Dermis microvascular lymphatic vessel endothelial cell (primary cell): ENCODE results near the gene AFF3. TPM values are rescaled to one million over a fixed set of nuclear protein-coding genes. Genes with fewer than 3 reads are reported as not detected.

Experiments
- DNase-seq, 2 donors: peaks; one replicate each; pipeline versions ENCODE4 v3.0.0 to v3.0.0-alpha.2; 2010; ENCODE audit warnings: low read depth in 2 of 2
- total RNA-seq: library from RNA; depleted of rRNA; stranded (reverse); fragments of >200 nt; gene quantifications from 2 replicates; pipeline ENCODE4 v1.2.1, GENCODE V29; 2014

Gene AFF3
- total RNA-seq, 1 donor from 2014 or later: under 0.01 TPM

DNA sequence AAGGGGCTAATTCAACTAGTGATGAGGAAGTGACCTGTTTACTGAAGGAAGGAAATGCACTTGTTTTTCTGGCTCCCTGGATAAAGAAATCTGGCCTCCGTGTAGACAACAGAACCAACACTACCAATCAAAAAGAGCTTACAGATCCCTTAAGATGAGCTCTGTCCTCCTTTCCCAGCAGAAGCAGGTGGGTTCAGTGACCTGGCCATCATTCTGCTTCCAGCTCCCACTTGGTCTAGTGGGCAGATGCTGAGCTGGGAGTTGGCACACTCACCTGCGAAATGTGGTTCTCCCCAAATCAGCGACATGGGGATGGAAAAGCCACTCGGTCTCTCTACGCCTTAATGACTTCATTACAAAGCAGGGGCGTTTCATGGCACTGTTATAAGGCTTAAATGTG, 132.6 kb downstream of the AFF3 start:
- no peak for DNase-seq

DNA sequence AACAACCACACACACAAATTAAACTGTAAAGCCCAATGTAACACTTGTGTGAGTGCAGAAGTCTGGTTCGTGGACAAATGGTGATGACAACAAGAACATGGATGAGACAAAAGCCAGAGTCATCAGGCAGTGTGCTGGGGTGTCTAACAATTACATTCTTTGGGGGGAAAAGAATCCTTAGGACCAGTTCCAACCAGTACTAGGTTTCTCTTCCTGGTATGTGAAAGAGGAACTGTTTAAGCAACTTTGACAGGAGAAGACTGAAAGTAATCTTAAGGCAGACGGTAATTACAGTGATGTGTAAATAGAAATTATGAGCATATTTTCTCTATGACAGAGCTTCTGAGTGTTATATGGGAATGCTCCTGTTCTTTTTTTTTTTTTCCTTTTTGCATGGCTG, 133.4 kb downstream of the AFF3 start:
- no peak for DNase-seq

DNA sequence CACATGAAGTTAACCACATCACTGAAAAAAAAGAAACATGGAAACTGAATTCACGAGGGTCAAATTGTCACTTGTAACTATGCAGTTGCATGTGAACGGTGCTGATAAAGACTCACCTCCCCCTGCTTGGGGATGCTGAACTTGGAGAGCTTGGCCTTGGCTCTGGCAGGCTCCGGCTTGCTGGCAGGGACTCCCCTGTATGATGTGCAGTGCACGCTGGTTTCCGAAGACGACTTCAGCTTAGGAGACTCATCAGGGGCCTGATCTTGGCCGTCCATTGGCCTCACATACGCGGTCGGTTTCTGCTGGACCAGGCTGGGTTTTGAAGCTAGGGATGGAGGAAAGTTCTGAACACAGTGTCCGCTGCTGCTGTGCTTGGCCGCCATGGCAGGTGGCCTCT, 135.9 kb downstream of the AFF3 start:
- no peak for DNase-seq

- no peak for DNase-seq
Measured at GRCh38 chr2:100004959-100005387, 137.4 kb downstream of the AFF3 start.

GRCh38 chr2:100004348-100004884, 138.0 kb downstream of the AFF3 start:
- DNase-seq: no peak

DNA sequence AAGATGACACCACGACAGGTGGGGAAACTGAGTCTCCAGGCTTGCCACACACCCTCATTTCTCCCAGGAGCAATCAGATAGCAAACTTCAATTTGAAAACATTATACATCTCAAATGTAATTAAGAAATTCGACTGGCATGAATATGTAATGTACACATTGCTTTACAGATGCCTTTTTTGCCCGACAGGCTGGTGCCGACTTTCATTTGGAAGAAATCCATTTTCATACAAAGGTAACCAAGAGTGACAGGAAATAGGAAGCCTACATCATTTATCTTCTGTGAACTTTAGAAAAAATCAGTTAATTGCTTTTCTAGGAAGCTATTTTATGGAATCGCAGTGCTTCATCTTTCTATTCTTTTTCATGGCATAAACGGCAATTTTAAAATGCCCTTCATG, 140.3 kb downstream of the AFF3 start:
- DNase-seq: no peak

DNA sequence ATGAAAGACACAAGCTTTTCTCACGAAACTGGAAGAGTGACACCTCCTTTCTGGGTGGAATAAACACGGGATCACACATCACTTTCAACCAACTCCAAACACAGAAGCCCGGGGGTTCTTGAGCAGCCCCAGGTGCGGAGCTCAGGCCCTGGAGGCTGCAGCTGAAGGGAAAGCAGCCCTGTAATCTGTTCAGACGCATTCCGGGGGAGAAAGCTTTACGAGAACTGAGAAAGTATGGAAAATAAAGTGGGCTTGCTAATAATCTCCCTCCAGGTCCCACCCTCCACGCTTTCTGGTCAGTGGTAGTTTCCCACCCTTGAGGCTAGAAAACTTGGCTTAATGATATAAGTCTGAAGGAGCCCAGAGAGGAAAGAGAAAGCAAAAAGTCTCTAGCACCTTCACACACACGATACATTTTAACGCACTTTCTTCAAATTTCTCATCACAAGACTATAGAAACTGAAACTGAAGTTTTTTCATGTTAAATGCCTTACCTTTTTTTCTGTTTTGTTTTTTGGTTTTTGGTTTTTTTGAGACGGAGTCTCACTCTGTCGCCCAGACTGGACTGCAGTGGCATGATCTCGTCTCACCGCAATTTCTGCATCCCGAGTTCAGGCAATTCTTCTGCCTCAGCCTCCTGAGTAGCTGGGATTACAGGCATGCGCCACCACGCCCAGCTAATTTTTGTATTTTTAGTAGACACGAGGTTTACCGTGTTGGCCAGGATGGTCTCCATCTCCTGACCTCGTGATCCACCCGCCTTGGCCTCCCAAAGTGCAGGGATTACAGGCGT, 141.3 kb downstream of the AFF3 start:
- no peak for DNase-seq

DNA sequence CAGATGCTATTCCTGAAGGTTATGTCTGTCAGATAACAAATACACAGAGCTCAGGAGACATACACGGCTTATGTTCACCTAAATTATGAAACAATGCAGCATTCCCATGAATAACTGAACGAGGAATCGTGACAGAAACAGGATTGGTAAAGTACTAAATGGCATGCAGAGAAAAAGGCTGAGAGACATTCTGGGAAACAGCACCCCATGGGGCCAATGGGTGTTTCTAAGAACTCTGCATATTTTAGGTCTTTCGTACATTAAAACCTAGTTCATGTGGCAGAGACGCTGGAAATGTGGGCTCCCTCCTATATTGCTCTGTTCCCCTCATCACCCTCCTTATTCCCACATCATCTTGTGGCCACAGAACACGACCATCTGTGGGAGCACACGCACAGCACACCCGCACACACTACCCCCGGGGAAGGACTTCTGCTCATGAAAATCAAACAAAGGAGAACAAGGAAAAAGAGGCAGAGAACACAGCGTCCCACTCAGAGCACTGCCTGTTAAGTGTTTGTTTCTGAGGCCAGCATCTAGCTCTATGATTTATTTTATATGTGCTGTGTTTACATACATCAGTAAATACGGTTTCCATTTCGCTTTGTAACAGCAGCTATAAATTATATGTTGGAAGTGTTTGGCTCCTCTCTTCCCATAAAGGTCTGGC, 143.6 kb downstream of the AFF3 start:
- no peak for DNase-seq

GRCh38 chr2:99989905-99990304, 152.5 kb downstream of the AFF3 start:
- DNase-seq: peak in 1 of 2 donors; percentile 26

DNA sequence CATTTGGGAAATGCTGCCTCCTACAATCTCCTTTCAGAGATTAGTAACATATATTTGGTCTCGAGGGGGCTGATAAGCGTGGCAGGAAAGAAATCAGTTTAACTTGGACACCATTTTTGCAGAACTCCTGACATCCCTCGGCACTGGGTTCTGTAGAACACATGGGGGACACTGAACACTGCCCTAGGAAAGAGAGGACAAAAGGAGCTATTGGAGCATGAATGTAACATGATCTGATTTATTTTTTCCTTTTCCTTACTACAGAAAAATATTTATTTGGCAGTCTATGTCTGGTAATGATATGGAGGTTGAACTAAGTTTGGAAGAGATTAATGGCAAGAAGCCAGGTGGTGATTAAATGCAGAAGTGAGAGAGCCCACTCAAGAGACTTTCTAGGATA, 153.8 kb downstream of the AFF3 start:
- no peak for DNase-seq

- DNase-seq: no peak
Measured at GRCh38 chr2:99987160-99987559, 155.2 kb downstream of the AFF3 start.

DNA sequence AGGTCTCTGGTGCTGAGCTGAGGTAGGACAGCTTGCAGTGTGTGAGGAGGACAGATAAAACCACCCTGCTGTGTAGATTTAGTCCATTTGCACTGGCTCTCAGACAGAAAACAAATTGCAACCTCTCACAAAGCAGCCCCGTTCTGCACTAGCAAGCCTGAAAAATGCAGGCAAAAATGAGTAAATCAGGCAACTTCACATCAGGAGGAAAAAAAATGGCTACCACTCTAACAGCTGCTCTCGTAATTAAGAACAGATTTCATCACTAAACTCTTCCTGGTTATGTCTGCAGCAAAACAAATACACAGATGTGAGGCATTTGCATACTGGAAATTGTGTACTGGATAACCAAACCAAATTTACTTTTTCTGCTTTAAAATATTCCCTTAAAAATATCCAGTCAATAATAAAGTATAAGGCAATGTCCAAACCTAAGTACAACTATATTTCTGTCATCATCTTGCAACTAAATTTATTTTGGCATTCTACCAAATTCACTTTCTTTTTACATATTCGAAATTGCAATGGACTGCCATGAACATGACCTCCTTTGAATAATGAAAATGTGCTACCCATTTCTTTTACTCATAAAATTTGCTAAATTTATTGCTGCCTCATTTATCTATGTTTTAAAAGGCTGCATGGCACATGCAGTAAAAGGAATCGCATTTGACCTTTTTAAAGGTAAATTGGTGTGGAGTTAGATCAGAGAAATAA, 157.4 kb downstream of the AFF3 start:
- DNase-seq: peak; percentile 7 to 37

GRCh38 chr2:99982744-99983143, 159.6 kb downstream of the AFF3 start:
- DNase-seq: no peak

GRCh38 chr2:99981840-99982239, 160.6 kb downstream of the AFF3 start:
- DNase-seq: no peak

GRCh38 chr2:99980176-99980575, 162.2 kb downstream of the AFF3 start:
- no peak for DNase-seq

DNA sequence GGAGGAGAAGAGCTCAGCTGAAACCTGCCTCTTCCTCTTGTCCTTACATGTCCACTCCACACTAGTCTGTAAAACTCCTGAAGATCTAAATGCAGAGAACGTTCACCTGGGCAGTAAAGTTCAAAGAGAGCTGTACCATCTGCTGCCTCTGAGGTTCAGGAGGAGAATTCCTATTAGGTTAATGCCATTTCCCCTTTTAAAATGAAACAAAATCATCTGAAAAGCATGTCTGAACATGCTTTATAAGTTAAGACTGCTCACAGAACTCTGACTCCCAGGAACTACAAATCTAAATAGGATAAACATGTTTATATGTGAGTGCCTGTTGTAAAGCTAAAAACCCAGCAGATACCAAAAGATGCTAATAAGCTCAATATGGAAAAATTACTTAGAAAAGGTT, 164.4 kb downstream of the AFF3 start:
- DNase-seq: no peak

GRCh38 chr2:99975386-99975785, 167.0 kb downstream of the AFF3 start:
- DNase-seq: peak in 1 of 2 donors; percentile 40

DNA sequence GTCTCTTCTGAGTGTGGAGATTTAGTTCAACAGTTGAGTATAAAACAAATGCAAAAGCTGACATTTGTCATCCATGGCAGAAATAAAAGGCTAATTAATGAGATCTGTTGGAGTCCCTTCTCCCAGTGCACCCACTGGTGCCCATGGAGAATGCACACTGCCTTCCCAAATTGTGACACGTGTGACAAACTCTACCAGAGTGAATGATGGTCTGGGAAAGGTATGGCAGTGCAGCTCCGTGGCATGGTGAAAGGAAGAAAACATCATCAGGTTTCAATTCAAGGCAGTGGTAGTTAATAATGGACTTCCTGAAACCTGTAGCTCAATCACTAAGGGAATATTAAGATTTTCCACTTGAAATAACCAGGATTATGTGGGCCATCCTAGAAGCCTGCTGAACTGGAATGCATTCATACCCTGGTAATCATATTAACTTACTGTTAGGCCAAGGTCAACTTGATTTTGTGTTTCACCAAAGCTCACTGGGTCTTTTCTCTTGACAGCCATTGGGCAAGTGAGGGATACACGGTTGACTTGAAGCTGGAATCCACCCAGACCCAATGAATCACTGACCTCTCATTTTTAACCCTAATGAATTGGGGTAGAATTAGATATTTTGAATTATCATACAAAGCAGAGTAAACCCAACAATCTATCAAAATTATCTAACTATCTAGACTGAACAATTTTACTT, 167.6 kb downstream of the AFF3 start:
- DNase-seq: peak in 1 of 2 donors; percentile 9

GRCh38 chr2:99974275-99974674, 168.1 kb downstream of the AFF3 start:
- DNase-seq: no peak

DNA sequence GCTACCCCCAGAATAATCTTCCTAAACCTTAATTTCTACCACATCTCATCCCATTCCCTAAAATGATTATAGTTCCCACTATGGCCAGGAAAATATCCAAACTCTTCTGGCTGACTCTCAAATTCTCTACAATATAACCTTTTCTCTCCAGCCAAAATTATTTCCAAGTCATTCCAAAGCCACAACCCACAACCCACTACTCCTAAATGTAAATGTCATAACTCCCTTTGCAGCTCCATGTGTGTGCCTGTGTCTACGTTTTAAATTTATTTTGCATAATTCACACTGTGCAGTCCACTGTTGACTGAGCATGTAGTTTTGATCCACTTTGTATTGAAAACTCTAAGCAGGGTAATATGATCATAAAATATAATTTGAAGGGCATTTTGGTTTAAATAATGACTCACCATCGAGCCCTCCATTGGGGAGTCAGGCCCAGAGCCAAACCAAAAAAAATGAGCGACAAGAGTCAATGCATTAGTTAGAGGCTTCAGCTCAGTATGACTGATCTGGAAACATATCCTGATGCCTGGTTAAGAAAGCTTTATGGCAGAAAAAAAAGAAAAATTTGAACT, 171.0 kb downstream of the AFF3 start:
- no peak for DNase-seq

GRCh38 chr2:99970292-99970868, 172.0 kb downstream of the AFF3 start:
- DNase-seq: no peak
